HEK293T (cell line): ENCODE data around the gene ADAM10.

Experiments
- BHLHE40 ChIP-seq: fragments of 450-650 bp; IDR thresholded peaks from 2 replicates; pipeline ENCODE4 v1.6.1; 2016; ENCODE audit warnings: mild to moderate bottlenecking, moderate library complexity, borderline replicate concordance
- ELF4 ChIP-seq: fragments of 450-650 bp; IDR thresholded peaks from 2 replicates; pipeline ENCODE4 v1.6.1; 2017; ENCODE audit warnings: antibody characterized with exemption
- FOXA1 ChIP-seq: fragments of 450-650 bp; IDR thresholded peaks from 2 replicates; pipeline ENCODE4 v1.6.1; 2016; ENCODE audit warnings: mild to moderate bottlenecking
- FOXK2 ChIP-seq: fragments of 450-650 bp; IDR thresholded peaks from 2 replicates; pipeline ENCODE4 v1.6.1; 2016; ENCODE audit warnings: mild to moderate bottlenecking
- HDGF ChIP-seq: fragments of 450-650 bp; IDR thresholded peaks from 2 replicates; pipeline ENCODE4 v1.6.1; 2017; ENCODE audit warnings: antibody characterized with exemption, borderline replicate concordance
- L3MBTL2 ChIP-seq: fragments of 450-650 bp; conservative IDR thresholded peaks from 2 replicates; pipeline ENCODE4 v1.6.1; 2016; ENCODE audit warnings: mild to moderate bottlenecking
- NFRKB ChIP-seq: fragments of 450-650 bp; IDR thresholded peaks from 2 replicates; pipeline ENCODE4 v1.6.1; 2016; ENCODE audit warnings: mild to moderate bottlenecking, moderate library complexity
- SP1 ChIP-seq: fragments of 450-650 bp; IDR thresholded peaks from 2 replicates; pipeline ENCODE4 v1.6.1; 2017
- SUZ12 ChIP-seq: fragments of 450-650 bp; IDR thresholded peaks from 2 replicates; pipeline ENCODE4 v1.6.1; 2016; ENCODE audit warnings: mild to moderate bottlenecking
- TARDBP ChIP-seq: fragments of 450-650 bp; IDR thresholded peaks from 2 replicates; pipeline ENCODE4 v1.6.1; 2016
- ZNF384 ChIP-seq: fragments of 450-650 bp; IDR thresholded peaks from 2 replicates; pipeline ENCODE4 v1.6.1; 2016

DNA sequence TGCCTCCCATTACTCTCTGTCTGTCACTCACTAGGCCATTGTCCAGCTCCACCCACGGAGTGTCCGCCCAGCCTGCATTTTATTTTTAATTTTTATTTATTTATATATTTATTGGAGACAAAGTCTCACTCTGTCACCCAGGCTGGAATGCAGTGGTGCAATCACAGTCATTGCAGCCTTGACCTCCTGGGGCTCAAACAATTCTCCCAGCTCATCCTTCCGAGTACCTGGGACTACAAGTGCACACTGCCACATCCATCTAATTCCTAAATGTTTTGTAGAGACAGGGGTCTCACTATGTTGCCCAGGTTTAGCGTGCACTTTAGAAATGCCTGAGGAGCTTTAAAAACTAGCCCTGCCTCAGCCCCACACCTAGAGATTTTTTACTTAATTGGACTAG is 176.2 kb downstream of the ADAM10 start:
- no peak for TF ChIP-seq L3MBTL2
- no peak for TF ChIP-seq HDGF
- no peak for TF ChIP-seq FOXK2
- TF ChIP-seq ELF4 = no peak
- TF ChIP-seq SUZ12 = no peak
- TF ChIP-seq ZNF384 = no peak
- TF ChIP-seq TARDBP = no peak
- TF ChIP-seq BHLHE40 = no peak
- TF ChIP-seq FOXA1 = no peak
- no peak for TF ChIP-seq SP1
- TF ChIP-seq NFRKB = no peak
